MM.1S (cell line): ENCODE data around the gene EFCAB6.
A peak's percentile ranks its signal among the peaks of the same experiment; 100 is the strongest.

ENCODE experiments used
- DNase-seq: peaks from one replicate; pipeline ENCODE4 v3.0.0-alpha.2; 2015
- H2AFZ ChIP-seq: fragments of 300-600 bp; sonication (generic); 2 replicates; pipeline ENCODE4 v1.6.0; 2016; ENCODE audit warnings: antibody characterized with exemption, low read length
- H3F3A ChIP-seq: fragments of 300-600 bp; sonication (generic); 2 replicates; pipeline ENCODE4 v1.6.1; 2016; ENCODE audit warnings: mild to moderate bottlenecking, antibody characterized with exemption, low read length, moderate library complexity, mixed read lengths; ENCODE audit not compliant: insufficient read depth
- H3K27ac ChIP-seq: fragments of 300-600 bp; sonication (generic); 2 replicates; pipeline ENCODE4 v1.5.1; 2016; ENCODE audit warnings: mild to moderate bottlenecking, low read length
- H3K27me3 ChIP-seq: fragments of 300-600 bp; sonication (generic); replicated peaks from 2 replicates; pipeline ENCODE4 v1.6.0; 2016; ENCODE audit warnings: low read length; ENCODE audit not compliant: insufficient read depth
- H3K36me3 ChIP-seq: fragments of 300-600 bp; sonication (generic); replicated peaks from 2 replicates; pipeline ENCODE4 v1.6.1; 2016; ENCODE audit warnings: mild to moderate bottlenecking, low read length, mixed read lengths; ENCODE audit not compliant: insufficient read depth
- H3K4me1 ChIP-seq: fragments of 300-600 bp; sonication (generic); 2 replicates; pipeline ENCODE4 v1.6.1; 2016; ENCODE audit warnings: low read length, mixed read lengths
- H3K4me2 ChIP-seq: fragments of 300-600 bp; sonication (generic); 2 replicates; pipeline ENCODE4 v1.6.0; 2016; ENCODE audit warnings: low read depth, low read length
- H3K4me3 ChIP-seq: fragments of 300-600 bp; sonication (generic); 2 replicates; pipeline ENCODE4 v1.5.1; 2016; ENCODE audit warnings: low read length, mixed read lengths
- H3K79me2 ChIP-seq: fragments of 300-600 bp; sonication (generic); 2 replicates; pipeline ENCODE4 v1.6.1; 2016; ENCODE audit warnings: mixed run types, low read length, mixed read lengths
- H3K9ac ChIP-seq: fragments of 300-600 bp; sonication (generic); 2 replicates; pipeline ENCODE4 v1.6.1; 2016; ENCODE audit warnings: low read length, mixed read lengths
- H3K9me2 ChIP-seq: fragments of 300-600 bp; sonication (generic); replicated peaks from 2 replicates; pipeline ENCODE4 v1.6.1; 2016; ENCODE audit warnings: mild to moderate bottlenecking, low read length, mixed read lengths; ENCODE audit not compliant: insufficient read depth
- H3K9me3 ChIP-seq: fragments of 300-600 bp; sonication (generic); replicated peaks from 2 replicates; pipeline ENCODE4 v1.6.1; 2016; ENCODE audit warnings: mild to moderate bottlenecking, low read length, mixed read lengths; ENCODE audit not compliant: insufficient read depth
- H4K20me1 ChIP-seq: fragments of 300-600 bp; sonication (generic); 2 replicates; pipeline ENCODE4 v1.6.1; 2016; ENCODE audit warnings: mild to moderate bottlenecking, low read length, moderate library complexity, mixed read lengths; ENCODE audit not compliant: insufficient read depth
- EZH2 ChIP-seq: fragments of 300-600 bp; sonication (generic); optimal IDR thresholded peaks from 2 replicates; pipeline ENCODE3; 2017; ENCODE audit warnings: low read depth, mild to moderate bottlenecking, antibody characterized with exemption, low read length, mixed read lengths
- EZH2phosphoT487 ChIP-seq: fragments of 300-600 bp; sonication (generic); IDR thresholded peaks from 2 replicates; pipeline ENCODE4 v1.6.1; 2018; ENCODE audit warnings: antibody characterized with exemption, low read length
- TF ChIP-seq, protein P1 (sequence below): fragments of 300-600 bp; sonication (generic); IDR thresholded peaks from 2 replicates; pipeline ENCODE4 v1.5.1; 2016; ENCODE audit warnings: antibody characterized with exemption, low read length, mixed read lengths

EFCAB6 gene, protein sequence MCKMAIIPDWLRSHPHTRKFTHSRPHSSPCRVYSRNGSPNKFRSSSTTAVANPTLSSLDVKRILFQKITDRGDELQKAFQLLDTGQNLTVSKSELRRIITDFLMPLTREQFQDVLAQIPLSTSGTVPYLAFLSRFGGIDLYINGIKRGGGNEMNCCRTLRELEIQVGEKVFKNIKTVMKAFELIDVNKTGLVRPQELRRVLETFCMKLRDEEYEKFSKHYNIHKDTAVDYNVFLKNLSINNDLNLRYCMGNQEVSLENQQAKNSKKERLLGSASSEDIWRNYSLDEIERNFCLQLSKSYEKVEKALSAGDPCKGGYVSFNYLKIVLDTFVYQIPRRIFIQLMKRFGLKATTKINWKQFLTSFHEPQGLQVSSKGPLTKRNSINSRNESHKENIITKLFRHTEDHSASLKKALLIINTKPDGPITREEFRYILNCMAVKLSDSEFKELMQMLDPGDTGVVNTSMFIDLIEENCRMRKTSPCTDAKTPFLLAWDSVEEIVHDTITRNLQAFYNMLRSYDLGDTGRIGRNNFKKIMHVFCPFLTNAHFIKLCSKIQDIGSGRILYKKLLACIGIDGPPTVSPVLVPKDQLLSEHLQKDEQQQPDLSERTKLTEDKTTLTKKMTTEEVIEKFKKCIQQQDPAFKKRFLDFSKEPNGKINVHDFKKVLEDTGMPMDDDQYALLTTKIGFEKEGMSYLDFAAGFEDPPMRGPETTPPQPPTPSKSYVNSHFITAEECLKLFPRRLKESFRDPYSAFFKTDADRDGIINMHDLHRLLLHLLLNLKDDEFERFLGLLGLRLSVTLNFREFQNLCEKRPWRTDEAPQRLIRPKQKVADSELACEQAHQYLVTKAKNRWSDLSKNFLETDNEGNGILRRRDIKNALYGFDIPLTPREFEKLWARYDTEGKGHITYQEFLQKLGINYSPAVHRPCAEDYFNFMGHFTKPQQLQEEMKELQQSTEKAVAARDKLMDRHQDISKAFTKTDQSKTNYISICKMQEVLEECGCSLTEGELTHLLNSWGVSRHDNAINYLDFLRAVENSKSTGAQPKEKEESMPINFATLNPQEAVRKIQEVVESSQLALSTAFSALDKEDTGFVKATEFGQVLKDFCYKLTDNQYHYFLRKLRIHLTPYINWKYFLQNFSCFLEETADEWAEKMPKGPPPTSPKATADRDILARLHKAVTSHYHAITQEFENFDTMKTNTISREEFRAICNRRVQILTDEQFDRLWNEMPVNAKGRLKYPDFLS (N-terminal part only)

DNA sequence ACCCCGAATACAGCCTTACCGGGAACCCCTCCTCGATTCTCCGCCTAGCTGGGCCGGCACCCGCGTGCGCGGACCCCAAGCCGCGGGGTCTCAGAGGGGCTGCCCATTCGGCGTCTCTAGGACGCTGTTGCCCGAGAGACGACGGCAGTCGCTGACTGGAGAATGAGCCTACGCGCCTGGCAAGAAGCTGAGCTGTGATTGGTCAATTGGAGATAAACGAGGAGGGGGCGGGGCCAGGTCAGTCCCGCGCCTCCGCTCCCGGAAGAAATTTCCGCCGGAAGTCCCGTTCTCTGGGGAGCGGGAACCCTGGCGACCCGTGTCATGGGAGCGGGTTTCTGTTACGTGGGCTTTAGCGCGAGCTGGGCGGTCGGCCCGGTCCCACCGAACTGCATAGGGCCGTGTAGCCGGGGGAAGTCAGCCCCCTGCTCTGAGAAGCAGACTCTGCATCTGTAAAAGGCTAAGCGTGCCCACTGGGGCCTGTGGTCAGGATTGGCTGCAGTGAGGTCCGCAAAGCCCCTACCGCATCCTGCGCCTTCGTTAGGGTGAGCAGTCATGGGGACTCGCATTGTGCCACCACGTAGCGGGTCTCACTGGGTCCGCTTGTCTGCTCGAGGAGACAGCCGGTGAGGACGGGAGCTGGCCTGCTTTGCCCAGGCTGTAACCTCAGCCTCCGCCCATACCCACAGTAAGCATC is at the start of gene EFCAB6:
Gene EFCAB6, minus strand, starts transcription at position 157 of the 694 bp plus-strand sequence. CDS start 29,987 bp downstream, outside the sequence.
- DNase-seq, result peak; percentile 94
- Histone ChIP-seq H3K4me2 (peak within 1 kb of the TSS; percentile 86), H3K27ac (peak within 1 kb of the TSS; percentile 24; the same call in 1 of the 2 replicates), H4K20me1 (no peaks in the 10 kb centered on the region), H3K27me3 (0 out of 2 replicates have a peak, but pooled peaks cover 3% of the 10 kb centered on the region), H3K36me3 (no peaks in the 10 kb centered on the region), H3K9ac (peak within 1 kb of the TSS; percentile 80), H3K79me2 (peaks cover 8% of the 10 kb centered on the region; the same call in 1 of the 2 replicates), H3F3A (no peaks in the 10 kb centered on the region), H3K4me1 (peaks cover 10% of the 10 kb centered on the region), H3K4me3 (peak within 1 kb of the TSS; percentile 80), H3K9me2 (no peaks in the 10 kb centered on the region), H2AFZ (peak within 1 kb of the TSS; percentile 91), H3K9me3 (no peaks in the 10 kb centered on the region)
- TF ChIP-seq EZH2phosphoT487, result no peak
- TF ChIP-seq EZH2, result no peak
- TF ChIP-seq, protein P1, sequence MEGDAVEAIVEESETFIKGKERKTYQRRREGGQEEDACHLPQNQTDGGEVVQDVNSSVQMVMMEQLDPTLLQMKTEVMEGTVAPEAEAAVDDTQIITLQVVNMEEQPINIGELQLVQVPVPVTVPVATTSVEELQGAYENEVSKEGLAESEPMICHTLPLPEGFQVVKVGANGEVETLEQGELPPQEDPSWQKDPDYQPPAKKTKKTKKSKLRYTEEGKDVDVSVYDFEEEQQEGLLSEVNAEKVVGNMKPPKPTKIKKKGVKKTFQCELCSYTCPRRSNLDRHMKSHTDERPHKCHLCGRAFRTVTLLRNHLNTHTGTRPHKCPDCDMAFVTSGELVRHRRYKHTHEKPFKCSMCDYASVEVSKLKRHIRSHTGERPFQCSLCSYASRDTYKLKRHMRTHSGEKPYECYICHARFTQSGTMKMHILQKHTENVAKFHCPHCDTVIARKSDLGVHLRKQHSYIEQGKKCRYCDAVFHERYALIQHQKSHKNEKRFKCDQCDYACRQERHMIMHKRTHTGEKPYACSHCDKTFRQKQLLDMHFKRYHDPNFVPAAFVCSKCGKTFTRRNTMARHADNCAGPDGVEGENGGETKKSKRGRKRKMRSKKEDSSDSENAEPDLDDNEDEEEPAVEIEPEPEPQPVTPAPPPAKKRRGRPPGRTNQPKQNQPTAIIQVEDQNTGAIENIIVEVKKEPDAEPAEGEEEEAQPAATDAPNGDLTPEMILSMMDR, result no peak

DNA sequence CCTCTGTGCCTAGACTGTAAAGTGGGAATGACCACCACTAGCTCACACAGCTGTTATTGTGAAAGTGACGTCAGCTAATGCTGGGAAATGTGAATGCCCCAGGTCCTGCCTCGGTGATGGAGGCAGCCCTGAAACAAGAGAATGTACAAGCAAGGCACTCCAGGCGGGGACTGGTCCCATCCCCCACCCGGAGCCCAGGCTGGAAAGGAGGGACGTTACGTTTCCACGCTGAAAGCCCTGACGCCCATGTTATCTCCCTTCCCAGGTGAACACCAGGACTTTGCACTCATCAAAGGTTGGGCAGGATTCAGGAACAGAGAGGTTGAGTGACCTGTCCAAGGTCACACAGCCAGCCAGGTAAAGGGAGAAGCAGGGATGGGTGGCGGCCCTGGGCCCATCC is 49.4 kb upstream of the EFCAB6 start:
- Histone ChIP-seq H3K9me2 (no peaks in the 10 kb centered on the region), H3K79me2 (no peaks in the 10 kb centered on the region), H3K9ac (no peak overlapping the region)

More for the DNA sequence above, 49.4 kb upstream of the EFCAB6 start:
- Histone ChIP-seq H3K4me3 (no peak overlapping the region), H3K4me1 (no peaks in the 10 kb centered on the region), H3K36me3 (no peaks in the 10 kb centered on the region), H3K9me3 (no peaks in the 10 kb centered on the region), H2AFZ (no peak overlapping the region), H4K20me1 (no peaks in the 10 kb centered on the region), H3K27ac (no peak overlapping the region), H3F3A (no peaks in the 10 kb centered on the region), H3K27me3 (peaks cover 85% of the 10 kb centered on the region), H3K4me2 (no peak overlapping the region)
- DNase-seq, result no peak
- TF ChIP-seq, protein P1, result no peak
- TF ChIP-seq EZH2 (no peak), EZH2phosphoT487 (no peak)
